AG09319 (cell line): ENCODE results near the gene EIF4G3.

ENCODE experiments used
- DNase-seq: peaks from one replicate; pipeline ENCODE4 v3.0.0-alpha.2; 2010; ENCODE audit warnings: low read depth; ENCODE audit errors: extremely low read depth
- TF ChIP-seq, protein P1 (sequence below): IDR thresholded peaks from 2 replicates; pipeline ENCODE4 v1.5.1; 2011; ENCODE audit warnings: low read depth, mild to moderate bottlenecking, inconsistent platforms, low read length, moderate library complexity

The EIF4G3 gene

GRCh38 chr1:20829531-20829930, 347.2 kb downstream of the EIF4G3 start:
- no peak for DNase-seq
- TF ChIP-seq, protein P1, sequence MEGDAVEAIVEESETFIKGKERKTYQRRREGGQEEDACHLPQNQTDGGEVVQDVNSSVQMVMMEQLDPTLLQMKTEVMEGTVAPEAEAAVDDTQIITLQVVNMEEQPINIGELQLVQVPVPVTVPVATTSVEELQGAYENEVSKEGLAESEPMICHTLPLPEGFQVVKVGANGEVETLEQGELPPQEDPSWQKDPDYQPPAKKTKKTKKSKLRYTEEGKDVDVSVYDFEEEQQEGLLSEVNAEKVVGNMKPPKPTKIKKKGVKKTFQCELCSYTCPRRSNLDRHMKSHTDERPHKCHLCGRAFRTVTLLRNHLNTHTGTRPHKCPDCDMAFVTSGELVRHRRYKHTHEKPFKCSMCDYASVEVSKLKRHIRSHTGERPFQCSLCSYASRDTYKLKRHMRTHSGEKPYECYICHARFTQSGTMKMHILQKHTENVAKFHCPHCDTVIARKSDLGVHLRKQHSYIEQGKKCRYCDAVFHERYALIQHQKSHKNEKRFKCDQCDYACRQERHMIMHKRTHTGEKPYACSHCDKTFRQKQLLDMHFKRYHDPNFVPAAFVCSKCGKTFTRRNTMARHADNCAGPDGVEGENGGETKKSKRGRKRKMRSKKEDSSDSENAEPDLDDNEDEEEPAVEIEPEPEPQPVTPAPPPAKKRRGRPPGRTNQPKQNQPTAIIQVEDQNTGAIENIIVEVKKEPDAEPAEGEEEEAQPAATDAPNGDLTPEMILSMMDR = no peak

GRCh38 chr1:20823845-20824244, 352.9 kb downstream of the EIF4G3 start:
- TF ChIP-seq, protein P1 = no peak
- DNase-seq = no peak

- TF ChIP-seq, protein P1 = no peak
- no peak for DNase-seq
Observed at GRCh38 chr1:20821466-20821865, 355.2 kb downstream of the EIF4G3 start.

GRCh38 chr1:20819818-20820217, 356.9 kb downstream of the EIF4G3 start:
- DNase-seq = no peak
- TF ChIP-seq, protein P1 = no peak

- no peak for DNase-seq
- TF ChIP-seq, protein P1 = no peak
Observed at GRCh38 chr1:20814534-20814871, 362.2 kb downstream of the EIF4G3 start.

- DNase-seq = no peak
- TF ChIP-seq, protein P1 = no peak
Observed at GRCh38 chr1:20811916-20812315, 364.8 kb downstream of the EIF4G3 start.

- TF ChIP-seq, protein P1 = no peak
- DNase-seq = no peak
Observed at GRCh38 chr1:20793236-20793635, 383.5 kb downstream of the EIF4G3 start.
